Suprapubic skin (tissue), 4 donors: ENCODE results near the gene IL11. TPM values are rescaled to one million over a fixed set of nuclear protein-coding genes. Genes with fewer than 3 reads are reported as not detected.

ENCODE experiments used
- DNase-seq, 2 donors: peaks; one replicate each; pipeline ENCODE4 v3.0.0-alpha.2; 2019; ENCODE audit warnings: low spot score in 2 of 2
- H3K27ac ChIP-seq: fragments of 200-600 bp; sonication (generic); one replicate; pipeline ENCODE4 v1.5.1; 2019
- H3K27me3 ChIP-seq: fragments of 200-600 bp; sonication (generic); one replicate; pipeline ENCODE4 v1.5.1; 2019
- H3K36me3 ChIP-seq: fragments of 200-600 bp; sonication (generic); one replicate; pipeline ENCODE4 v1.5.1; 2019
- H3K4me1 ChIP-seq: fragments of 200-600 bp; sonication (generic); one replicate; pipeline ENCODE4 v1.5.1; 2019
- H3K4me3 ChIP-seq: fragments of 200-600 bp; sonication (generic); one replicate; pipeline ENCODE4 v1.5.1; 2019; ENCODE audit warnings: mild to moderate bottlenecking
- H3K9me3 ChIP-seq: fragments of 200-600 bp; sonication (generic); one replicate; pipeline ENCODE4 v1.5.1; 2019
- EP300 ChIP-seq: sonication (generic); formaldehyde crosslinking; IDR thresholded peaks from one replicate; pipeline ENCODE4 v1.6.1; 2017; ENCODE audit warnings: antibody characterized with exemption
- POLR2A ChIP-seq, 2 donors: fragments of 450-650 bp; IDR thresholded peaks; one replicate each; pipeline ENCODE4 v1.6.1; 2017; ENCODE audit warnings: antibody characterized with exemption in 2 of 2, mild to moderate bottlenecking in 2 of 2, moderate library complexity in 2 of 2
- POLR2AphosphoS5 ChIP-seq, 3 donors: sonication (generic); formaldehyde crosslinking; IDR thresholded peaks; one replicate each; pipeline ENCODE4 v1.6.1; 2017; ENCODE audit warnings: antibody characterized with exemption in 3 of 3
- WGBS: methylation state at CpG from one replicate; pipeline ENCODE4 v1.1.5; 2018; 5-methylcytosine and 5-hydroxymethylcytosine counted together
- total RNA-seq, 4 donors: library from RNA; depleted of rRNA; stranded (reverse); fragments of >200 nt; gene quantifications; one replicate each; pipeline ENCODE4 v1.1.0, GENCODE V29; 2016
- TF ChIP-seq, protein P1 (sequence below), 2 donors: fragments of 200-600 bp in 1 of 2; fragments of 450-650 bp in 1 of 2; sonication (generic) in 1 of 2; IDR thresholded peaks; one replicate each; pipeline ENCODE4 v1.5.1; 2016 to 2019; ENCODE audit warnings: antibody characterized with exemption in 2 of 2, mild to moderate bottlenecking in 1 of 2, moderate library complexity in 1 of 2

The IL11 gene
- total RNA-seq, 4 donors from 2014 or later, result 0.97 to 1.7 (median 1.2) TPM

DNA sequence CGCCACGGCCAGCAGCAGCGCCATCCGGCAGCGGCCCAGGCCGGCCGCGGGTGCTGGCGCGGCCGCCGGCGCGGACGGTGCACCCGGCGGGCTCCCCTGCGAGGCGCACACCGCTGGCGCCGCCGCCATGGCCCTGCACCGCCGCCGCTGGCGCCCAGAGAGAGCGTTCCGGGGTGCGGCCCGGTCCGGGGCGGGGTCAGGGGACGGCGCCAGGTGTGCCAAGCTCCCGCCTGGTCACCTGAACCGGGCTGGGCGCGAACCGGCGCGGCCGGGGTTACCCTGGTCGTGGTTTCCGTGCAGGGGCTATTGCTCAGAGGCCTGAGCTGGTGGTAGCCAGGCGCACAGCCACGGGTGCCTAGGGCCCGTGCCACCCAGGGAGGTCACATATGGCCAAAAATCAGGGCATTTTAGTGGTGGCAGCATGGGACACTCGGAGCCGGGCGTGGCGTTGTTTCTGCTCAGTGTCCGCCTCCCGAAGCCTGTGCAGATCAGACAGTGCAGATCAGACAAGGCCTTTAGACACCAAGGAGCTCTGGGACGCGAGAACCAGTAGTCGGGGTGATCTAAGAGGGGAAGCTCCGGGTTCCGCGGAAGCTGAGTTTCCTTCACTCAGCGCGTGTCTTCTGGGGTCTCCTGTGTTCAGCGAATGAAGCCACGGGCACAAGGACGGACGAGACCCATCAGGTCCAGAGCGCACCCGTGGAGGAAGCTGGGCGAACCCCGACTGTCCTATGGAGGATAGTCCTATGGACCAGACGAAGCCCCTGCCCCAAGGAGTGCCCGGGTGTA is 14.1 kb upstream of the IL11 start, which contains the start of gene TMEM238:
Gene TMEM238 (minus strand): TSS at position 162 of the 789 bp plus-strand sequence. CDS start 33 bp downstream, at position 129.
- peak within 1 kb of the TSS; percentile 81 for H3K27ac ChIP-seq
- H3K4me3 ChIP-seq, result peak within 1 kb of the TSS; percentile 87
- WGBS, result 40% methylated on average over 5 of the region's 72 CpGs
- no peak for DNase-seq
- no peaks in the 10 kb centered on the region for H3K9me3 ChIP-seq
- H3K36me3 ChIP-seq, result peaks cover 23% of the 10 kb centered on the region
- H3K27me3 ChIP-seq, result no peaks in the 10 kb centered on the region
- TF ChIP-seq, protein P1, sequence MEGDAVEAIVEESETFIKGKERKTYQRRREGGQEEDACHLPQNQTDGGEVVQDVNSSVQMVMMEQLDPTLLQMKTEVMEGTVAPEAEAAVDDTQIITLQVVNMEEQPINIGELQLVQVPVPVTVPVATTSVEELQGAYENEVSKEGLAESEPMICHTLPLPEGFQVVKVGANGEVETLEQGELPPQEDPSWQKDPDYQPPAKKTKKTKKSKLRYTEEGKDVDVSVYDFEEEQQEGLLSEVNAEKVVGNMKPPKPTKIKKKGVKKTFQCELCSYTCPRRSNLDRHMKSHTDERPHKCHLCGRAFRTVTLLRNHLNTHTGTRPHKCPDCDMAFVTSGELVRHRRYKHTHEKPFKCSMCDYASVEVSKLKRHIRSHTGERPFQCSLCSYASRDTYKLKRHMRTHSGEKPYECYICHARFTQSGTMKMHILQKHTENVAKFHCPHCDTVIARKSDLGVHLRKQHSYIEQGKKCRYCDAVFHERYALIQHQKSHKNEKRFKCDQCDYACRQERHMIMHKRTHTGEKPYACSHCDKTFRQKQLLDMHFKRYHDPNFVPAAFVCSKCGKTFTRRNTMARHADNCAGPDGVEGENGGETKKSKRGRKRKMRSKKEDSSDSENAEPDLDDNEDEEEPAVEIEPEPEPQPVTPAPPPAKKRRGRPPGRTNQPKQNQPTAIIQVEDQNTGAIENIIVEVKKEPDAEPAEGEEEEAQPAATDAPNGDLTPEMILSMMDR (IDR thresholded peaks at IDR 0.05), result no peak
- no peak for TF ChIP-seq POLR2AphosphoS5 (IDR thresholded peaks at IDR 0.05)
- no peak for TF ChIP-seq POLR2A (IDR thresholded peaks at IDR 0.05)
- no peak for TF ChIP-seq EP300
- peaks cover 47% of the 10 kb centered on the region for H3K4me1 ChIP-seq

DNA sequence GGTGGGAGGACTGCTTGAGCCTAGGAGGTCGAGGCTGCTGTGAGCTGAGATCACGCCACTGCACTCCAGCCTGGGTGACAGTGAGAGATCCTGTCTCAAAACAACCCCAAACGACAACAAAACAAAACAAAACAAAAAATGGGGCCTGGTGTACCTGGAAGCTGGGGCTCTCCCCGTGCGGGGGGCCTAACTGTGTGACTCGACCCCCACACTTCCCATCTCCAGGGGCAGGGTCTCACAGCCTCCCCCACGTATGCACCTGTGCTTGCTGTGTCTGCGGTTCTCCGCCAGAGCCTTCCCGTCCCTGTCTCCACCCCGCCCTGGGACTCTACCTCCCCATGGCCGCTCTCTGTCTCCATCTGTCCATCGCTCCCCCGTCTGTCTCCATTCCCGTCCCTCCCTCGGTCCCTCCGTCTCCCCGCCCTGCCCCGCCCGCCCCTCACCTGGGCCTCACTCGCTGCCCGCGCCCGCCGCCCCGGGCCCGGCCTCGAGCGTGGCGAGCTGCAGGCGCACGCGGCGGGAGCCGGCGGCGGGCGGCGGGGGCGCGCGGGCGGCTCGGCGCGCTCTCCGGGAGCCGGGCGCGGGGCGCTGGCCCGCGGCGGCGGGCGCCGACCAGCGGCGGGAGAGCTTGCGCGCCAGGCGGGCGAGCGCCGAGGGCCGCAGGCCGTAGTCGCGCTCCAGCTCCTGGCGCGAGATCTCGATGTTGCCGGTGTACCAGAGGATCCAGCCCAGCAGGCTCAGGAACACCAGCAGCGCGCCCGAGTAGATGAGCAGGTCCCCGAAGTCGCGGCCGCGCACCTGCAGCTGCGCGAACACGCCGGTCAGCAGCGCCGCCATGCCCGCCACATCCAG is 13.2 kb upstream of the IL11 start:
- 17% methylated on average over 18 of the region's 88 CpGs for WGBS
- no peaks in the 10 kb centered on the region for H3K9me3 ChIP-seq
- no peak for DNase-seq
- H3K27ac ChIP-seq, result peak overlapping the region; percentile 81
- peaks cover 42% of the 10 kb centered on the region for H3K4me1 ChIP-seq
- TF ChIP-seq, protein P1 (IDR thresholded peaks at IDR 0.05), result no peak
- no peak for TF ChIP-seq EP300
- TF ChIP-seq POLR2A (IDR thresholded peaks at IDR 0.05), result no peak
- TF ChIP-seq POLR2AphosphoS5 (IDR thresholded peaks at IDR 0.05), result no peak
- H3K4me3 ChIP-seq, result peak overlapping the region; percentile 87
- H3K36me3 ChIP-seq, result peaks cover 15% of the 10 kb centered on the region
- H3K27me3 ChIP-seq, result no peaks in the 10 kb centered on the region

DNA sequence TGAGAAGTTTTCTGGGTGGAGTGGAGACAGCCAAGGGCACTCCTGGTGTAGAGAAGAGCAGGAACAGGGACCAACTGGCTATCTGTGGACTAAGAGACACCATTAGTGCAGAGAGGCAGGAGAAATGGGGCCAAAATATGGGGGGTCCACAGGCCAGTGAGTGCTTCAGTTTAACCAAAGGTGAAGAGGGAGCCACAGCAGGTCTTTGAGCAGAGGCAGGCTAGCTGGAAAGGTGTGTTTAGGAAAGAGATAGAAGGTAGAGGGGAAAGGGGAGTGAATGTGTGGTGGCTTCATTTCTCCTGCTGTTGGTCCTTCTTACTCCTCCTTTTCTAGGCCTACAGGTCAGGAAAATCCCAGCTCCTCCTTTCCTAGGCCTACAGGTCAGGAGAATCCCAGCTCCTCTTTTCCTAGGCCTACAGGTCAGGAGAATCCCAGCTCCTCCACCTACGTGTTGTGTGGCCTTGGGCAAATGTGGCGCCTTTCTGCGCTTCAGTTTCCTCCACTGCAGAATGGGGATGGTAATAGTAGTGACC is 12.3 kb upstream of the IL11 start:
- no peak for DNase-seq
- TF ChIP-seq POLR2AphosphoS5 (IDR thresholded peaks at IDR 0.05) (no peak), POLR2A (IDR thresholded peaks at IDR 0.05) (no peak), EP300 (no peak)
- TF ChIP-seq, protein P1 (IDR thresholded peaks at IDR 0.05), result no peak
- H3K4me1 ChIP-seq, result peaks cover 33% of the 10 kb centered on the region
- H3K27me3 ChIP-seq, result peaks cover 6% of the 10 kb centered on the region
- H3K27ac ChIP-seq, result no peak overlapping the region
- H3K4me3 ChIP-seq, result no peak overlapping the region
- 96% methylated on average over 3 of the region's 3 CpGs for WGBS
- H3K36me3 ChIP-seq, result peaks cover 6% of the 10 kb centered on the region
- no peaks in the 10 kb centered on the region for H3K9me3 ChIP-seq

DNA sequence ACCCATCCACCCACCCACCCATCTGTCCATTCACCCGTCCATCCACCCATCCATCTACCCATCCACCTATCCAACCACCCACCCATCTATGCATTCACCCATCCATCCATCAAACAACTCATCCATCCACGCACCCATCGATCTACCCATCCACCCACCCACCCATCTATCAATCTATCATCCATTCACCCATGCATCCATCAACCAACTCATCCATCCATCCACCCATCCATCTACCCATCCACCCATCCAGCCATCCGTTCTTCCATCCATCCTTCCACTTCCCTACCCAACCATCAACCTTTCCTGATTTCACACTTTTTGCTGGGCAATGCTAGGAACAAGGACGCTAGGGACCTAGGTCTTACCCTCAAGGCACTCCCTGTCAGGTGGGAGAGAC is 11.8 kb upstream of the IL11 start:
- no peak for DNase-seq
- Histone ChIP-seq H3K36me3 (peaks cover under 1% of the 10 kb centered on the region), H3K9me3 (no peaks in the 10 kb centered on the region), H3K27ac (no peak overlapping the region), H3K27me3 (peaks cover 9% of the 10 kb centered on the region), H3K4me3 (no peak overlapping the region), H3K4me1 (peaks cover 27% of the 10 kb centered on the region)
- TF ChIP-seq POLR2A (IDR thresholded peaks at IDR 0.05) (no peak), EP300 (no peak), POLR2AphosphoS5 (IDR thresholded peaks at IDR 0.05) (no peak)
- TF ChIP-seq, protein P1 (IDR thresholded peaks at IDR 0.05), result no peak
- 96% methylated on average over 5 of the region's 5 CpGs for WGBS
